MM.1S (cell line): ENCODE results near the gene RABGEF1.
"Not testable (repeated sequence)": the region's sequence is repeated elsewhere in the genome, so short reads cannot be mapped to it uniquely, and the experiment has no call there.

Source experiments
- DNase-seq: peaks from one replicate; pipeline ENCODE4 v3.0.0-alpha.2; 2015
- H2AFZ ChIP-seq: fragments of 300-600 bp; sonication (generic); 2 replicates; pipeline ENCODE4 v1.6.0; 2016; ENCODE audit warnings: antibody characterized with exemption, low read length
- H3F3A ChIP-seq: fragments of 300-600 bp; sonication (generic); 2 replicates; pipeline ENCODE4 v1.6.1; 2016; ENCODE audit warnings: mild to moderate bottlenecking, antibody characterized with exemption, low read length, moderate library complexity, mixed read lengths; ENCODE audit not compliant: insufficient read depth
- H3K27ac ChIP-seq: fragments of 300-600 bp; sonication (generic); 2 replicates; pipeline ENCODE4 v1.5.1; 2016; ENCODE audit warnings: mild to moderate bottlenecking, low read length
- H3K27me3 ChIP-seq: fragments of 300-600 bp; sonication (generic); replicated peaks from 2 replicates; pipeline ENCODE4 v1.6.0; 2016; ENCODE audit warnings: low read length; ENCODE audit not compliant: insufficient read depth
- H3K36me3 ChIP-seq: fragments of 300-600 bp; sonication (generic); replicated peaks from 2 replicates; pipeline ENCODE4 v1.6.1; 2016; ENCODE audit warnings: mild to moderate bottlenecking, low read length, mixed read lengths; ENCODE audit not compliant: insufficient read depth
- H3K4me1 ChIP-seq: fragments of 300-600 bp; sonication (generic); 2 replicates; pipeline ENCODE4 v1.6.1; 2016; ENCODE audit warnings: low read length, mixed read lengths
- H3K4me2 ChIP-seq: fragments of 300-600 bp; sonication (generic); 2 replicates; pipeline ENCODE4 v1.6.0; 2016; ENCODE audit warnings: low read depth, low read length
- H3K4me3 ChIP-seq: fragments of 300-600 bp; sonication (generic); 2 replicates; pipeline ENCODE4 v1.5.1; 2016; ENCODE audit warnings: low read length, mixed read lengths
- H3K79me2 ChIP-seq: fragments of 300-600 bp; sonication (generic); 2 replicates; pipeline ENCODE4 v1.6.1; 2016; ENCODE audit warnings: mixed run types, low read length, mixed read lengths
- H3K9ac ChIP-seq: fragments of 300-600 bp; sonication (generic); 2 replicates; pipeline ENCODE4 v1.6.1; 2016; ENCODE audit warnings: low read length, mixed read lengths
- H3K9me2 ChIP-seq: fragments of 300-600 bp; sonication (generic); replicated peaks from 2 replicates; pipeline ENCODE4 v1.6.1; 2016; ENCODE audit warnings: mild to moderate bottlenecking, low read length, mixed read lengths; ENCODE audit not compliant: insufficient read depth
- H3K9me3 ChIP-seq: fragments of 300-600 bp; sonication (generic); replicated peaks from 2 replicates; pipeline ENCODE4 v1.6.1; 2016; ENCODE audit warnings: mild to moderate bottlenecking, low read length, mixed read lengths; ENCODE audit not compliant: insufficient read depth
- H4K20me1 ChIP-seq: fragments of 300-600 bp; sonication (generic); 2 replicates; pipeline ENCODE4 v1.6.1; 2016; ENCODE audit warnings: mild to moderate bottlenecking, low read length, moderate library complexity, mixed read lengths; ENCODE audit not compliant: insufficient read depth
- EZH2 ChIP-seq: fragments of 300-600 bp; sonication (generic); optimal IDR thresholded peaks from 2 replicates; pipeline ENCODE3; 2017; ENCODE audit warnings: low read depth, mild to moderate bottlenecking, antibody characterized with exemption, low read length, mixed read lengths
- EZH2phosphoT487 ChIP-seq: fragments of 300-600 bp; sonication (generic); IDR thresholded peaks from 2 replicates; pipeline ENCODE4 v1.6.1; 2018; ENCODE audit warnings: antibody characterized with exemption, low read length
- TF ChIP-seq, protein P1 (sequence below): fragments of 300-600 bp; sonication (generic); IDR thresholded peaks from 2 replicates; pipeline ENCODE4 v1.5.1; 2016; ENCODE audit warnings: antibody characterized with exemption, low read length, mixed read lengths

RABGEF1 gene

DNA sequence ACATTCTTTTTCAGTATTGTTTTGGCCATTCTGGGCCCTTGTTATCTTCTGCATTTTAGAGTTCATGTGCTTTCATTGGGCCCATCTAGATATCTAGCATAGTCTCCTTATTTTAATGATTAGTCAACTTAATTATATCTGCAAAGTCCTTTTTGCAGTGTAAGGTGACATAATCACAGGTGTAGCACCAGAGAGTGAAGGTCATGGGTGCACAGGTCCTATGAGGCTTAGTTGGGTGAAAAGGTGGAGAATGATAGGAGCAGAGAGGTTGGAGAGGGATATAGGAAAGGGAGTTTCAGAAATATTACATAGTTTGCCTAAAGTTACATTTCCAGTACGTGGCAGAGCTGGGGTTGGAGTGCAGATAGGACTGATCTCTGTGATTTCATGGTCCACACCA lies 24.4 kb downstream of the RABGEF1 start:
- not testable (repeated sequence) for H2AFZ ChIP-seq, H3K36me3 ChIP-seq, DNase-seq, H4K20me1 ChIP-seq, H3K4me2 ChIP-seq, H3K9me2 ChIP-seq, H3K4me3 ChIP-seq, H3K4me1 ChIP-seq, H3K27me3 ChIP-seq, H3K27ac ChIP-seq, H3K9ac ChIP-seq, H3K9me3 ChIP-seq, H3F3A ChIP-seq
- peaks cover 22% of the 10 kb centered on the region for H3K79me2 ChIP-seq

DNA sequence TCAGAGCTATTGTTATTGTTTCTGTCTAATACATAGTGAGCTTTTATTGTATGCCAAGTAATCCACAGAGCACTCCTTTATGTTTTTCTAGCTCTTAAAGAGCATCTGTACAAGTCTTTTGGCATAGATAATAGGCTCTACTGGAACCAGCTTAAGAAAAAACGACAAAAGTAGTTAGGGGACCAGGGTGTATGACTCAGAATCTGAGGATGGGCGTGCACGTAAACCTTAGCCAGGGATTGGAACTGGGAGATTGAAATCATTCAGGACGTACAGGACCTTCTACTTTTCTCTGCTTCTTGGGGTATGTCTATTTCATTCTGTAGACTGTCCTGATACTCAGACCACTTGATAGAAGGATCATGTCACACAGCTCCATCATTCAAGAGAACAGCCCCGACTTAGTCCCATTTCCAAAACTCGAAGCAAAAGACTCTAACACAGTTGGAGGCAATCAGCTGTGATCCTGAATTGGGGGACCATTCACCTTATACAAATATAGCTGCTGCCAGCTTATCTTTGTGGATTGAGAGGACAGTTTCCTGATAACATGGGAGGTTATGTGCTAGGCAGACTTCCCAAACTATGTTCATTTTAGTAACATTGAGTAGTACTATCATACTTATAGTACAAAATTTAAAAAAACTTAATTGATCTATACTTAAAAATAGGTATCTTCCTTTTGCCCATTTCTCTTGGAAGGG lies 24.9 kb downstream of the RABGEF1 start:
- not testable (repeated sequence) for H3K9me3 ChIP-seq, H3F3A ChIP-seq, H3K4me1 ChIP-seq, H4K20me1 ChIP-seq, H3K27me3 ChIP-seq, H3K27ac ChIP-seq, H3K4me2 ChIP-seq, H3K9me2 ChIP-seq, DNase-seq, H2AFZ ChIP-seq, H3K9ac ChIP-seq, H3K36me3 ChIP-seq, H3K4me3 ChIP-seq
- H3K79me2 ChIP-seq: peaks cover 28% of the 10 kb centered on the region

DNA sequence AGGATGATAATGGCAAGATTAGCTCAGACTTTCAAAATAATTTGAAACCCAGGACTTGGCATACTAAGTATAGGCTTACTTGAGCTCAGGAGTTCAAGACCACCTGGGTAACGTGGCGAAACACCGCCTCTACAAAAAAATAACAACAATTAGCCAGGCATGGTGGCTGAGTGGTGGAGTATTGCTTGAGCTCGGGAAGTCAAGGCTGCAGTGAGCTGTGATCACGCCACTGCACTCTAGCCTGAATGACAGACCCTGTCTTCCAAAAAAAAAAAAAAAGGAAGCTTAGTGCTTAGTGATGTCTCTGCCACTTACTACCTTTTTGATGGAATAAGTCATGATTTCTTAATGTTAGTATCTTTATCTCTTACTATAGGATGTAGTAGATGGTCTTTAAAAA lies 25.5 kb downstream of the RABGEF1 start:
- Histone ChIP-seq H3K4me1 (no peaks in the 10 kb centered on the region), H4K20me1 (0 out of 2 replicates have a peak, but pooled peaks cover 4% of the 10 kb centered on the region), H3K4me3 (no peak overlapping the region), H3K9ac (no peak overlapping the region), H2AFZ (no peak overlapping the region), H3K27ac (no peak overlapping the region), H3K4me2 (no peak overlapping the region), H3K79me2 (peaks cover 31% of the 10 kb centered on the region), H3K27me3 (no peaks in the 10 kb centered on the region), H3K36me3 (no peaks in the 10 kb centered on the region), H3F3A (no peaks in the 10 kb centered on the region), H3K9me2 (no peaks in the 10 kb centered on the region), H3K9me3 (no peaks in the 10 kb centered on the region)
- TF ChIP-seq EZH2phosphoT487 (no peak), EZH2 (no peak)
- TF ChIP-seq, protein P1, sequence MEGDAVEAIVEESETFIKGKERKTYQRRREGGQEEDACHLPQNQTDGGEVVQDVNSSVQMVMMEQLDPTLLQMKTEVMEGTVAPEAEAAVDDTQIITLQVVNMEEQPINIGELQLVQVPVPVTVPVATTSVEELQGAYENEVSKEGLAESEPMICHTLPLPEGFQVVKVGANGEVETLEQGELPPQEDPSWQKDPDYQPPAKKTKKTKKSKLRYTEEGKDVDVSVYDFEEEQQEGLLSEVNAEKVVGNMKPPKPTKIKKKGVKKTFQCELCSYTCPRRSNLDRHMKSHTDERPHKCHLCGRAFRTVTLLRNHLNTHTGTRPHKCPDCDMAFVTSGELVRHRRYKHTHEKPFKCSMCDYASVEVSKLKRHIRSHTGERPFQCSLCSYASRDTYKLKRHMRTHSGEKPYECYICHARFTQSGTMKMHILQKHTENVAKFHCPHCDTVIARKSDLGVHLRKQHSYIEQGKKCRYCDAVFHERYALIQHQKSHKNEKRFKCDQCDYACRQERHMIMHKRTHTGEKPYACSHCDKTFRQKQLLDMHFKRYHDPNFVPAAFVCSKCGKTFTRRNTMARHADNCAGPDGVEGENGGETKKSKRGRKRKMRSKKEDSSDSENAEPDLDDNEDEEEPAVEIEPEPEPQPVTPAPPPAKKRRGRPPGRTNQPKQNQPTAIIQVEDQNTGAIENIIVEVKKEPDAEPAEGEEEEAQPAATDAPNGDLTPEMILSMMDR: no peak
- no peak for DNase-seq

DNA sequence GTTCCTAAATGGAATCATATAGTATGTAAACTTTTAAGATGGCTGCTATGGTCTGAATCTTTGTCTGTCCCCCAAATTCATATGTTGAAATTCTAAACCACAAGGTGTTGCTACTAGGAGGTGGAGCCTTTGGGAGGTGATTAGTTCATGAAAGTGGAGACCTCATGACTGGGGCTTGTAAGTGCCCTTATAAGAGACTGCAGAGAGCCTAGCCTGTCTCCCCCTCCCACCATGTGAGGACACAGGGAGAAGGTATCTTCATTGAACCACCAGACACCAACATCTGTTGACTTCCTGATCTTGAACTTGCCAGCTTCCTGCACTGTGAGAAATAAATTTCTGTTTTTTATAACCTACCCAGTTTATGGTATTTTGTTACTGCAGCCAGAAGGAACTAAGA lies 27.0 kb downstream of the RABGEF1 start:
- not testable (repeated sequence) for H3K9me2 ChIP-seq, H3K4me2 ChIP-seq, H3K36me3 ChIP-seq, H3K9me3 ChIP-seq, H3K4me3 ChIP-seq, H3K9ac ChIP-seq, DNase-seq, H4K20me1 ChIP-seq, H2AFZ ChIP-seq, H3K4me1 ChIP-seq, H3K27me3 ChIP-seq, H3K27ac ChIP-seq, H3F3A ChIP-seq
- peaks cover 31% of the 10 kb centered on the region for H3K79me2 ChIP-seq
